HTR-8/SVneo (cell line): ENCODE measurements around the gene CCN5.
"Not testable (repeated sequence)": the region's sequence is repeated elsewhere in the genome, so short reads cannot be mapped to it uniquely, and the experiment has no call there.

Experiments
- DNase-seq: peaks from one replicate; pipeline ENCODE4 v3.0.0; 2011; ENCODE audit warnings: low spot score, mixed read lengths; ENCODE audit not compliant: insufficient read length
- FAIRE-seq: peaks from 2 replicates; lab custom pipeline; 2011; peaks lifted over from hg19 to GRCh38; lab: Jason Lieb, UNC

Gene CCN5

DNA sequence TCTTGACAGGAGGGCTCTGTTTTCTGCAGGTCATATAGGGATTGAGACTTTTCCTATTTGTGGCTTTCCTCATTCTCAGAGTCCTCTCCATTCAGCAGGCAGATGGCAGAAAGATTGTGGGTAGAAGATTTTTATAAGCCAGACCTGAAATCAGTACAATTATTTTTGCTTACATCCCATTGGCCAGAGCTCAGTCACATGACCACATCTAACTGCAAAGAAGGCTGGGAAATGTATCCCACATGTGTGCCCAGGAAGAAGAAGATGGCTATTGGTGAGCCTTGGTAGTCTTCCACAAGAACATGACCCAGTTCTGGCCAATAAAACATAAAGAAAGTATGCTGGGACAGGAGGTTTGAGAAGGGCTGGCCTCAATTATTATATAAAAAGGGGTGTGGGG, 21.5 kb upstream of the CCN5 start:
- FAIRE-seq (no peak), DNase-seq (no peak)

DNA sequence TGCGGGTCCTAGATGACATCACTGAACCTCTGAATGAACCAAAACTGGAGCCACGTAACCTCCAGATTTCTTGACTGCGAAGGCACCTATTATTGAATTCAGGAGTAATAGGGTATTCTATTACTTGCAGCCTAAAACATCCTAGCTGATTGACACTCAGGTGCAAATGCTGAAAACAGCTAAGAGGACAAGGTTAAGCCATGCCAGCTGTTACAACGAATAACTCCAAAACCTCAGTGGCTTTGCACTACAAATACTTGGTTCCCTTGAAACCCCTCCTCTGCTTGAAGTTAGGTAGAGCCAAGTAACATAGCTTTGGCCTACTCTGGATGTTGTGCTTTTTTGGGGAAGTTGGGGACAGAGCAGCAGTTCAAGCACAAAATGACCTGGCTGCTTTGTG, 21.0 kb upstream of the CCN5 start:
- DNase-seq (no peak), FAIRE-seq (peak; percentile 79)

DNA sequence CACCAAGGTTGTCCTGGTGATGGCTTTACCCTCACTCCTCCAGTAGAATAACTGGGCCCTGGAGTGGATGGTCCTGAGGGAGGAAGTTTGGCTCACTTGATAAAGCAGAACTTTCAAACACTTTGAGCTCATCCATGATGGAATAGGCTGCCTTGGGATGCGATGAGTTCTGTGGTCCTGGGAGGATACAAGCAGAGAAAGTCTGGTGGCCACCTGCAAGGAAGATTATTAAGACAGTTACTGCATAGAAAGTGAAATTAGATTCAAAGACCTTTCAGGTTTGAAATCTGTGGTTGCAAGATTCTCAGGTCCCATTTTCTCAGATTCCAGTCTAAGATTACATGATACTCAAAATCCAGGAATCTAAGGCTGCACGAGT, 19.9 kb upstream of the CCN5 start:
- no peak for DNase-seq
- peak; percentile 63 for FAIRE-seq

DNA sequence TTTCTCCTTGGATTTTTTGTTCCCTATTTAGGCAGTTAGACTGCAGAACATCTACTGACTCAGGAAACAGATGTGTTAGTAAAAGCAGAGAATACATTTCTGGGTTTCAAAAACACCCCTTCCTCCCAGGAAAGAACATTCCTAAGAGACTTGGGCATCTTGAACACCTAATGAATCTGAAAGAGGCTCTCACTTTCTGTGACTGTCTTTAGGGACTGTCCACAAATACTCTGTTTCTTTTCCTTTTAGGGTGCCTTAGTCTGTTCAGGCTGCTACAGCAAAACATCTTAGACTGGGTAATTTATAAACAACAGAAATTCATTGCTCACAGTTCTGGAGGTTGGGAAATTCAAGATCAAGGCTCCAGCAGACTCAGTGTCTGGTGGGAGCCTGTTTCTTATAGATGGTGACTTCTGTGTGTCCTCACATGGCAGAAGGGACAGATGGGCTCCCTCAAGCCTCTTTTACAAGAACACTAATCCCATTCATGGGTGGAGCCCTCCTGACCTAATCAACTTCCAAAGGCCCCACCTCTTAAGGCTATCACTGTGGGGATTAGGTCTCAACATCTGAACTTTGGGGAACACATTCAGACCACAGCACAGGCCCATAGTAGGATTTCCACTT, 19.4 kb upstream of the CCN5 start:
- peak; percentile 54 for FAIRE-seq
- DNase-seq, result no peak

DNA sequence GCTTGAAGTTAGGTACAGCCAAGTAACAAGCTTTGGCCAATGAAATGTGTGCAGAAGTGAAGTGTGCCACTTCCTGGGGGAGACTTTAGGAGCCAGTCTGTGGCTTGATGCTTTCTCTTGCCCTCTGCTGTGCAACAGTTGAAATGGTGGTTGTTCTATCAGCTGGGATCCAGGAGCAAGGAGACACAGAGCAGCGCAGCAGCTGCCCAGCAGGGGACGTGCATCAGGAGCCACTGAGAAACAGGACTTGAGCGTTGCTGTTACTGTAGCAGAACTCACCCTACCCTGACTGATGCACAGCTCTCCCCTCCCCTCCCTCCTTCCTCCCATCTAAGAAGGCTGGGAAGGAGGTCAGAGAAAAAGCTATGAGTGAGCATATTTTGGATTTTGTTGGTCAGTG, 18.9 kb upstream of the CCN5 start:
- FAIRE-seq (peak; percentile 36), DNase-seq (no peak)

DNA sequence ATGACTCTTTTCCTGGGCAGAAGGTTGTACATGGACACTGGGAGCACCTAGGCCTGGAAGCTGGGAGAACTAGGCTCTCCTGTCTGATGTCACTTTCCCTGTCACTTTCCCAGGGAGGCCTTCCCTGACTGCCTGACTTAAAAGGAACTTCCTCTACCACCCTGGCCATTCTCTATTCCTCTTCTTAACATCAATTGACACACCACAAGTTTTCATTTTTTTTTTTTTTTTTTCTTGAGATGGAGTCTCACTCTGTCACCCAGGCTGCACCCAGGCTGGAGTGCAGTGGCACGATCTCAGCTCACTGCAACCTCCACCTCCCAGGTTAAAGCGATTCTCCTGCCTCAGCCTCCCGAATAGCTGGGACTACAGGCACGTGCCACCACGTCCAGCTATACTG, 18.1 kb upstream of the CCN5 start:
- not testable (repeated sequence) for FAIRE-seq, DNase-seq

DNA sequence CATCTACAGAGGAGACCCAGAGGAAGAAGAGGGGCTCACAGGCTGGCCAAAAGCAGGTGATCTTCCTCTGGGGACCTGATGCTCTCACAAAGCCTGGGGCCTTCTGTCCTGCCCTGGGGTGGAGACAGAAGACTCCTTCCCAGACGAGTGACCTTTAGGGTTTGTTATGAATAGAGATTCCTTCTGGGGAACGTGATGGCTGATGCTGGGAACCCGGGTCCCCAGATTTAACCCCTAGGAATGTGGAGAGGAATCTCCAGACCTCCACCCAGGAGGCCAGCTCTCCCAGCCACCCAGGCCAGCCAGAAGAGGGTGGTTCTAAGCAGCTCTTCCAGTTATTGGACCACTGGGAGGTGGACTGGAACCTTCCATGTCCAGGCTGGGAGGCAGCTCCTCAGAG, 16.8 kb upstream of the CCN5 start:
- DNase-seq (no peak), FAIRE-seq (no peak)

DNA sequence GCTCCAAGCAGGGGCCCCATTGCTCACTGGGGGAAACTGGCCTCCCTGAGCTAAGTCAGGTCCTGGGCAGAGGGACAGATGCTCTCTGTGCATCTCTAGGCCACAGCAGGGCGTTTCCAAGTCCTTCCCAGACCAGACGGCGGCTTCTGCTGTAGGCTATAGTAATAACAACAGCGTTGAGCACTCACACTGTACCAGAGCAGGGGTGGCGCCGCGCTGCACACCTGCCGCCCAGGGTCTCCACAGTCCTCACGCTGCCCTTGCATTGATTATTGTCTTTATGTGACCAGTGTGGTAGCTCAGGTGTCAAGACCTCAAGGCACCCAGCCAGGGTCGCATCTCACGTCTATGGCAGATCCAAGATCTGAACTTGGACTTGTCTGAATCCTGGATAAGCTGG, 14.9 kb upstream of the CCN5 start:
- DNase-seq, result no peak
- no peak for FAIRE-seq

DNA sequence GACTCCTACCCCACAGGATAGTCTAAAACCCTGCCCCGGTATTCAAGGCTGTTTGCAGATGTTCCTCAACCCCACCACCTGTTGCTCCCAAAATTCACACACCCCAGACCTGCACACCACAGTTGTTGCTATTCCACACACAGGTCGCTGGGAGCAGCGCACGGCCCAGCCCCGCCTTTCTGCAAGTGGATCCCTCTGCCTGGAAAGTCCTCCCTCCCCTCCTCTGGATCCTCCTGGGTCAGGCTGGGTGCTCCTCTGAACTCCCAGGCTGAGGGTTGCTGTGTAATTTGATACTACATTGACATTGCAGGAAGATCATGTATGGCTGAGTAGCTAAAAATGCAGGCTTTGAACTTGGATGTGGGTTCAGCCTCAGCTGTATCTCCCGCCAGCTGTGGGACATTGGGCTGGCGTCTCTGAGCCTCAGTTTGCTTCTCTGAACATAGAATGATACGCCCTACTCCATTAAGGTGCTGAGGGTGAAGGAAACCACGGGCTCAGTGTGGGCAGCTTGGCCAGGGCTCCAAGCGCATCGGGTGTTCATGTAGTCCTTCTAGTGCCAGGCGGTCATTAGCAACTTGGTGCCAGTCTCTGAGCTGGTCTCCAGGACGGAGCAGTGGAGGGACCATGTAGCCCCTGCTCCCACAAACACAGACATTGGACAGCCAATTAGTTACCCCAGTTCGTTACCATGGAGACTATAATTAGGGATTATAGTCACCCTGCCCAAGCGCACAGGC, 13.9 kb upstream of the CCN5 start:
- FAIRE-seq, result peak; percentile 96
- DNase-seq, result peak; percentile 78

DNA sequence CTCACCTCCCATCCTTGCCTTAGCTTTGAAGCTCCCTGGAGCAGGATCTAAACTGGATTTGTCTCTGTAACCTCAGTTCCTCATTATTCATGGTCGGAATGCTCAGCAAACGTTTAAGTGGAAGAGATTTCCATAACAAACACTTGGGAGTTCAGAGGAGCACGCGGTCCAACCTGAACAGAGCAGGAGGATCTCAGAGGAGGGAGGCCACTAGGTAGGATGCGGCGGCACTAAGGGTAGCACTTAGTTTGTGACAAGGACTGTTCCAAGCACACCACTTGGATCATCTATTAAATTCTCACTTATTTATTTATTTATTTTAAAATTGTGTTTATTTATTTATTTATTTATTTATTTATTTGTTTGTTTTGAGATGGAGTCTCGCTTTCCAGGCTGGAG, 13.3 kb upstream of the CCN5 start:
- FAIRE-seq, result no peak
- no peak for DNase-seq

DNA sequence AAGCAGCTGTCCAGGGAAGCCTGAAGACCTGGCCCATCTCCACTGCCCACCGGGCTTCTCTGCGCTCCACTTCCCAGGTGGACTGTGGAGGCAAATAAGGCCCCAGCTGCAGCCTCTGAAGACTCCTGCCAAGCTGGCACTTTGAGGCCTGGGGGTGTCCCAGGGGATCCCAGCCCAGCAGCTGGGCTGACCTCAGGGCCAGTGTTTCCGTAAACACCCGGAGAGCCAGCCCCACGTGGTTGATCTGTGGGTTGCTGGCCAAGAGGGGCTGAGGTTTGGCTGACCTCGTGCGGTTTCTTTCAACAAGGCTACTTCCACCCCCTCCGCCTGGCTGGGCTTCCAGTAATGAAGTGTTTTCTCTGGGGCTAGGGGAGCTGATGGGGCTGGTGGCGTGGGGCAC, 12.4 kb upstream of the CCN5 start:
- peak; percentile 84 for DNase-seq
- FAIRE-seq, result peak; percentile 84

DNA sequence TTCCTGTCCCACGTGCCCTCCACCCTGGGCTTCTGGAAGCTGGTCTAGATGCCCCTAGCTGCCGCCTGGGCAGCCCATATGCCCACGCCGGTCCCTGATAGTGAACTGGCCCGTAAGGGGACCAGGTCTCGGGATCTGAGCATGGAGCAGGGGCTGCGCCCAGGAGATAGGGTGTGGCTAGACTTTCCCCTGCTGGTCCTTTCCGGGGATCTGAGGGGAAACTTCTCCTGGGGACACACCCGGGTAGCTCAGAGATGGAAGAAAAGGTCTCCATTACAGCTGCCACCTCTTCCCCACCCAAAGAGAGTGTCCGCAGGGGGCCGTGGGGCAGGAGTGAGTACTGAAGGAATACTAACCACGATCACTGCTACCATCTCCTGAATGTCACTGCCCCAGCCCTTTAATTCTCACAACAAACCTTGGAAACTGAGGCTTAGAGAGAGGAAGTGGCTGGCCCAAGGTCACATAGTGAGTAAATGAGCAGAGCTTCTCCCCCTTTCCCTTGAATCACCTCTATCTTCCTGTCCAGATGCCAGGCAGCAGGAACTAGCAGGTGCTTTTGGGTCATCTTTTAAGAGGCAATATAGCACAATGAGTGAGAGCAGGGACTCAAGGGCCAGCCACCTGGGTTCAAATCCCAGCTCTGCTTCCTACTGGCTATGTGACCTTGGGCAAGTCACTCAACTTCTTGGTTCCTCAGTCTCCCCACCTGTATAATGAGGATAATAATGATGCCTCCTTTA, 11.8 kb upstream of the CCN5 start:
- FAIRE-seq (peak; percentile 55), DNase-seq (no peak)

DNA sequence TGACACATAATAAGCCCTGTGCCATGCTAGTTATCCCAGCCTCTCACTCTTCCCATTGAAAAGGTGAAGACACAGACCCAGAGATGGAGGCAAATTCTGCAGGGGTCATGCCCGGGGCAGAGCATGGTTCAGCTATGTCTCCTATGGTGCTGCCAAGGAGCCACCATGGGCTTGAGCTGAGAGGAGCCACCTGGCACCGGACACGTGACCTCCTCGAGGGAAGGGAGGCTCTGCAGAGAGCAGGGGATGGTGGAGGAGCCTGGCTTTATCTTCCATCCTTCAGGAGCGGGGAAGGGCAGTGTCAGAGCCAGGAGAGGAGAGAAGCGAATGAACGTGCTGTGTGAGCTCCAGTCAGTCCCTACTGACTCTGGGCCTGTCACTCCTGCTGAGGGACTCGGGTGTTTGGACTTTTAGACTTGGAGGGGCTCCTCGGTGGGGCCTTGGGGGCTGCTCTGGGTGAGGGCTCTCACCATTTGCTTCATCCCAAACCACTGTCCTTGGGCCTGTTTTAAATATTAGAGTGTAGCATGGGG, 11.1 kb upstream of the CCN5 start:
- FAIRE-seq (no peak), DNase-seq (no peak)

DNA sequence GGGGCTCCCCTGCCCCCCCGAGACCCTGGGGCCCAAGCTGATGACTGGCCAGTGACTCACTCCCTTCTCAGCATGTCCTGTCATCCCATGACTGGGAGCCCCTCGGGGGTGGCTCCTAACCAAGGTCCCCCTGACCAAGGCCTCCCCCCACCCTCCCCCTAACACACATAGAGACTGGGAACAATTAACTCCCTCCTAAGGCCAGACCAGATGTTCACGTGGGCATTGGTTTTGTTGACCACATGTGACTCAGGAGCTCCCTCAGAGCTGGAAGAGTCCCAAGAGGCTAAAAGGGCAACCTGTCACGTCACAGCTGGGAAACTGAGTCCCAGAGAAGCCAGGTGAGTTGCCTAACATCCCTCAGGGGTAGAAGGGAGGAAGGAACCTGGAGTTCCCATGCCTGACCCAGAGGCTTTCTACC, 10.6 kb upstream of the CCN5 start:
- FAIRE-seq, result peak; percentile 99

DNA sequence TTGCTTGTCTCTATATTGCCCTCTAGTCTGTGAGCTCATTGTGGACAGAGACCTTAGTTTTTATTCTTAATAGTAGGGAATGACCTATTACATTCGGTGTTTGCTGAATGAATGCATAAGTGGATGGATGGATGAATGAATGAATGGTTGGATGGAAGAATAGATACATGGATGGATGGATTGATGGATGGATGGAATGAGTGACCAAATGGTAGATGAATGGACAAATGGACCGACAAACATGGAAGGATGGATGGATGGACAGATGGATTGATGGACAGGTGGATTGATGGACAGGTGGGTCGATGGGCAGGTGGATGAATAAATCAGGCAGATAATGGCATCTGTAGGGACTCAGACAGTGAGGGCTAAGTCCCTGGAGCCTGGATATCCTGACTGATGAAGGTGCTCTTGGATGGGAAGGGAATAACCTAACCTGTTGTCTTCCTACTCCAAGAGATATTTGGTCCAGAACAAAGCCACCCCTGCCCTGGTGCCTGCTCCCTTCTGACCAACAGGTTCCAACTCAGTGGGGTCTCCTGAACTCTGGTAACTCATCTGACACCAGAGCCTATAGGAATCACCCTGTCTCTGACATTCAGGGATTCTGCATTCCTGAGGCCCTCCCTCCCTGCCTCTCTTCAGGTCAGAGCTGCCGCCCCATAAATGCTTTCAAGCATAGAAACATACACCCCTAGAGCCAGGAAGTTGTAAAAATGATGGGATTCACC, 9.6 kb upstream of the CCN5 start:
- DNase-seq (no peak), FAIRE-seq (no peak)

More for the DNA sequence above, 10.6 kb upstream of the CCN5 start:
- peak; percentile 98 for DNase-seq

DNA sequence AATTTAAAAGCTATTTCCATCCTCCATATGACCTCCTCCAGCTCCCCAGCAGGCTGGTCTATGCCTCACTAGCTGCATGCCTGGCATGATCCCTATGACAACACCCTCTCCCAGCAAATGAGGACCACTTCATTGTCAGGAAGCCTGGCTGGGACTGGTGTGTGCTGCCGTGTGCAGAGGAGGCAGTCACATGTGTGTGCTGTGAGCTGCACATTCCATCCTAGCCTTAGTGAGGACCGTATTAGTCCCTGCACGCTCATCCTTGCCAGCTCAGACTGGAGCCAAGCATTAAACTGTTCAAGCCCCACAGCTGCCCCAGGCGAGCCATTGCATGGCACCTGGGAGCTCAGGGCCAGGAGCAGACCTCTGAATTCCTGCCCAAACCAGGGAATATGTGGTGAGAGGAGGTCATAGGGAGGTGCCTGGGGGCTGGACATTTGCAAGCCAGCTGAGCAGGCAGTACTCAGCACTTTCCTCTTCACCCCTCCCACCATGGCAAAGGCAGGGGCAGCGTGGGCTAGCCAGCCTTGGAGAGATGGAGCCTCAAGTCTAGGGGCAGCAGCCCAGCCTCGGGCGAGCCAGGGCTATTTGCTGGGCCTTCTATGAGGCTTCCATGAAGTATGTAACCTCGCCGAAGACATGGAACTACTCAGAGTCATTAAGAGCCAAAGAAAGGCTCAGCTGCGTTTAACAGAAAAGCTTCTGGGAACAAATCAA, 8.7 kb upstream of the CCN5 start:
- FAIRE-seq (peak; percentile 97), DNase-seq (no peak)

DNA sequence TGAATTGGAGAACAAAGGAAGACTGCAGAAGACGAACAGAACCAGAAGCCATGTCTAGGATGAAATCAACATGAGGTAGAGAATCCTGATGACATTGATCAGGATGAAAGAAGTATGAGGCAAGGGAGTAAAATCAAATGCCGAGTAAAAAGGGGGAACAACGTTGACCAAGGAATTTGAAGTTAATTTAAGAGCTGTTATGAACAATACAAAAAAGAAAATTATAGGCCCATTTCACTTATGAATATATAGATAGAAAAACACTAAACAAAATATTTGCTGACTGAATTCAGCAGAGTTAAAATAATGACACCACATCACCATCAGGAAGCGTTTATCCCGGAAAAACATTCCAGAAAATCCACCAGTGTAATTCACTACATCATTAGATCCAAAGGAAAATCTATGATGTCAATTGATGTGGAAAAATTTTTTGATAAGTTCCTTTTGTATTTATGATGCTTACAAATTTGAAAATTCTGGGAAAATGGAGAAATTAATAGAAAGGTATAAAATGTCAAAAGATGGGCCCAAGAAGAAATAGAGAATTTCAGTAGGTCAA, 8.1 kb upstream of the CCN5 start:
- no peak for DNase-seq
- no peak for FAIRE-seq

DNA sequence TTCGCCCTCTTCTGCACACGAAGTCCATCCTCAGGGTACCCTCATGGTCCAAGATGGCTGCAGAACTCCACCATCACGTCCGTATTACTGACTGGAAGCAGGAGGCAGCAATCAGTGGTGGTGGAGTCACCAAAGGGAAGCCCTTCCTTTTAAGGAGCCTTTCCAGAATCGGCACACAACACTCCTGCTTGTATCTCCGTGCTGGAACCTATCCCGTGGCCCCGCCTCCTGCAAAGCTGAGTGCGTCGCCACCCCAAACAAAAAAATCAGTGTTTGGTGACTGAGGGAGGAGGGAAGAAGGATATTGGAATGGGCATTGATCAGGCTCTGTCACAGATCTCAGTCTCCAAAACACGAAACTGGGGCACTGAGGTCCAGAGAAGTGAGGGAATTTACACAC, 5.8 kb upstream of the CCN5 start:
- DNase-seq (no peak), FAIRE-seq (no peak)

DNA sequence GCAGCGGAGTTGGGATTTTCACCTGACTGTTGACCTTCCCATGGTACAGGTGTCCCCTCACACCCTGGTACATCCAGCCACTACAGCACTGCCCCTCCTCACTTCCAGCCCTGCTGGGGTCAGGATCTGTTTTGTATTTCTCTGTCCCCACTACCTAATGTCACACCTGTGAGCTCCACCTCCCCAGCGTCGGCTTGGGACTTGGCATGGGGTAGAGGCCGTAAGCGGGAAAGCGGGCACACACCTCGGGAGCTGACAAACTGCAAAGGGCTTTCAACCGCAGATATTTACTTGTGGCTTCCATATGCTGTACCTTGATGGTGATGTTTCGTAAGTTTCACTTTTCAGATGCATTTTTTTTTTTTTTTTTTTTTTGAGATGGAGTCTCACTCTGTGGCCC, 5.4 kb upstream of the CCN5 start:
- DNase-seq (no peak), FAIRE-seq (peak; percentile 94)

DNA sequence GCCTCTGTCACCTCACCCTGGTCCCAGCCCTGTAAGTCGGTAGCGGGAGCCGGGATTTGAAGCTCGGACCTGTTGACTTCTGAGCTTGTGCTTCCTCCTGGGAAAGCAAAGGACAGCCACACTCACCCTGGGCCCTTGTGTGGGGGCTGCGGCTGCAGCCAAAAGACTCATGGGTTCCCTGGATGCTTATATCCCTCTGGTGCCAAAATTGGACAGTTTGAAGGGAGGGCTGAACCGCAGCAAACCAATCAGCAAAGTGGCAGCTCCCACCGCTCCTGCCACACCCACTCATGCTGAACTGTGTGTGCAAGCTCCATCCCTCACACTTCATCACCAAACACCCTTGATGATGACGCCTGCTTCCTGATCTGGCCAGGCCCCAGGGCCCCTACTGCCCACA, 3.9 kb upstream of the CCN5 start:
- FAIRE-seq (peak; percentile 98), DNase-seq (no peak)
